NCI-H446 treated with DMSO at 0.1 percent for 48 hours (cell line): ENCODE data around the gene SLC22A16.

ENCODE experiments used
- DNase-seq: peaks from one replicate; lab custom pipeline; 2025; lab: John Stamatoyannopoulos, UW

The SLC22A16 gene

GRCh38 chr6:110447761-110448160, 28.7 kb downstream of the SLC22A16 start:
- no peak for DNase-seq

GRCh38 chr6:110446405-110446804, 30.0 kb downstream of the SLC22A16 start:
- DNase-seq, result no peak

GRCh38 chr6:110440026-110440425, 36.4 kb downstream of the SLC22A16 start:
- no peak for DNase-seq

- DNase-seq, result no peak
Observed at GRCh38 chr6:110439356-110439755, 37.1 kb downstream of the SLC22A16 start.

DNA sequence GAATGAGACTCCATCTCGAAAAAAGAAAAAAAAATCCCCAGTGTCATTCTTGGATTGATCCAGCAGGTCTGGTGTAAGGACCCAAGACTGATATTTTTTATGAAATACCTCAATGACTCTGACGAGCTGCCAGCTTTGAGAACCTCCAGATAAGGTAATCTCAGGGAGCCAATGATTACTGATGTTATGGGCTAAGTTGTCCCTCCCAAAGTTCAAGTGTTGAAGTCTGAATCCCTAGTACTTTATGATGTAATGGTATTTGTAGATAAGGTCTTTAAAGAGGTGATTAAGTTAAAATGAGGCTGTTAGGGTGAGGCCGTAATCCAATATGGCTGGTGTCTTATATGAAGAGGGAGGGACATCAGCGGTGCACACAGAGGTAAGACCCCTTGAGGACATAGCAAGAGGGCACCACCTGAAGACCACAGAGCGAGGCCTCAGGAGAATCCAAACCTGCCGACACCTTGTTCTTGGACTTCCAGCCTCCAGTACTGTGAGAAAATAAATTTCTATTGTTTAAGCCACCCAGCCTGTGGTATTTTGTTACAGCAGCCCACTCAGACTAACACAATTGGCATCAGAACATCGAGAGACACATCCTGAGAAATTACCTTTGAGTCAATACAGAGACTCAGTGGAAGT, 41.3 kb downstream of the SLC22A16 start:
- no peak for DNase-seq

- no peak for DNase-seq
Observed at GRCh38 chr6:110432285-110432900, 44.0 kb downstream of the SLC22A16 start.

DNA sequence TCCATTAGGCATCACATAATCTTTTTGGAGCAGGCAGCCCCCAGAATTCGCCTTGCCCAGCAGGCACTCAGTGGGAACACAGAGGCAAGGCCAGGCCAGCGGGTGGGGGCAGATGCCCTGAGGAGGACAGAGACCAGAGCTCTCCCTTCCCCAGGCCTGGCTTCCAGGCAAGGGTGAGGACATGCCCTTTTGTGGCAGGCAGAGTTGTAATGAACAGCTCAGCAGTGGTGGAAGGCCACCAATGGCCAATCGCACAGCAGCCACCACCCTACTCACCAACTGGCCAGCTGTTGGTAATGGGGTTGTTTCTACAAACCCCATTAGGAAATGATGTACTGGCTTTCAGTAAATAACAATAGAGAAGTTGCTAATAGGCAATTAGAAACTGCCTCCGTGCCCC, 45.7 kb downstream of the SLC22A16 start:
- no peak for DNase-seq

- DNase-seq, result no peak
Observed at GRCh38 chr6:110430236-110430635, 46.2 kb downstream of the SLC22A16 start.

GRCh38 chr6:110428153-110428552, 48.3 kb downstream of the SLC22A16 start:
- no peak for DNase-seq

- no peak for DNase-seq
Observed at GRCh38 chr6:110425816-110426215, 50.6 kb downstream of the SLC22A16 start.

DNA sequence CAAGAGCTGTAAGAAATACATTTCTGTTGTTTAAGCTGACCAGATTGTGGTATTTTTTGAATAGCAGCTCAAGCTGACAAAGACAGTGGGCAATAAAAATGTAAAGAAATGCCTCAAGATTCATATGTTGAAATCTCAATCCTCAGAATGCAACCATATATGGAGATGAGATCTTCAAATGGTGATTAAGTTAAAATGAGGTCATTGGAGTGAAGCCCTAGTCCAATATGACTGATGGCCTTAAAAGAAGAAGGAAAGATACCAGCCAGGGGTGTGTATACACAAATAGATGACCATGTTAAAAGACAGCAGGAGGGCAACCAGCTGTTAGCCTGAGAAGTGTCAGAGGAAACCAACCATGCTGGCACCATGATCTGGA, 54.0 kb downstream of the SLC22A16 start:
- DNase-seq, result no peak

GRCh38 chr6:110421749-110422443, 54.5 kb downstream of the SLC22A16 start:
- DNase-seq, result no peak

- DNase-seq, result no peak
Observed at GRCh38 chr6:110419028-110419739, 57.2 kb downstream of the SLC22A16 start.

DNA sequence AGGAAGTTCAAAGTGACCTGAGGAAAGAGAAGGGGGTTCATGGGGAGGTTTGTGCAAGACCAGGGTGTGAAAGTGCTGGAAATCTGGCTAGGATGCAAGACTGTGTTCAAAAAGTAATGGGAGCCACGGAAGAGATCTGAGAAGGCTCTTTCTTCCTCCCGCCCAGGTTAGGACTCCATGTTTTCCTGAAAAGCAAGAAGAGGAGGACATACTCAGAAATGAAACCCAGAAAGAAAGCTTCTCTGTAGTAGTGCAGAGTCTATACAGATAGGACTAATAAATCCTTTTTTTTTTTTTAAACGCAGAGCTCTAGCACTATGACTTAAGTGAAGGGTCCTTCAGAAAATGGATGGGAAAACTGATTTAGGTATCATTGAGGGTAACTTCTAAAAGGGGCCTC, 57.8 kb downstream of the SLC22A16 start:
- DNase-seq, result no peak

DNA sequence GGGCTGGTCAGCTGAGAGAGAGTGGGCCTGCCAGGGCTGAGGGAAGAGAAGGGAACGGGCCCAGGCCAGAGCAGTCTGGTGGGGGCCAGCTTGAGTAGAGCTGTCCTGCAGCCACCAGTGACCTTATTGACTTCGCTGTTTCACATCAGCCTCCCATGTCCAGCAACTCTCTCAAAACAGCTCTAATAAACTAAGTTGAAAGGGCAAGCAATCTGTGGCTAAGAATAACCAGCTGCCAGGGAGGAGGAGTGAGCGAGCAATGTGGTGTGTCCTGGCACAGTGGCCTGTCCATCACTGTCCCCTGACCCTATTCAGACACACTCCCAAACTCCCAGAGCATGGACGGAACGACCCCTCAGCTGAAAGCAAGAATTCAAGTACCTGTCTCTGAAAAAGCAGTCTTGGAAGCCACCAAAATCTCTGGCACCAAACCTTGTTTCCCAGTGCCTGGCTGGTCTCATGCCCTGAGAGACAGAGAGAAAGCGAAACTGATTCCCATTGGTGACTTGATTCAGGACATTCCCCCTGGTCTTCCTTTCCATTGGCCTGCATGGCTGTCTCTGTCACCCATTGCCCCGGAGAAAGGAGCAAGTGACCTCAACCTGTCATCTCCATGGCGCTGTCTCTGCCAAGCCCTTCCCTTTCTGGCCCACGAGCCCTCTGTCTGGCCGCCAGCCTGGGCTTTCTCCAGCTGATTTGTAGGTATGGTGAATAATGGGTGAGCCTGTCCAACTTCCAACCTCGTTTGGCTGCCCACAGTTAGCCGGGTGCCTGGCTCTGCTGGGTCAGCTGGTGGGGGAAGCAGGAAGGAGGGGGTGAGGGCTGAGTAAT, 61.1 kb downstream of the SLC22A16 start, which contains the start of gene DDO:
Gene DDO (minus strand): TSS at position 490 of the 831 bp plus-strand sequence. CDS start 2,113 bp downstream, outside the sequence.
- DNase-seq, result peak; percentile 84

- DNase-seq, result no peak
Observed at GRCh38 chr6:110414669-110415068, 61.7 kb downstream of the SLC22A16 start.

- no peak for DNase-seq
Observed at GRCh38 chr6:110412360-110412759, 64.1 kb downstream of the SLC22A16 start.

- DNase-seq, result no peak
Observed at GRCh38 chr6:110410511-110410910, 65.9 kb downstream of the SLC22A16 start.

- DNase-seq, result no peak
Observed at GRCh38 chr6:110409794-110410193, 66.6 kb downstream of the SLC22A16 start.

DNA sequence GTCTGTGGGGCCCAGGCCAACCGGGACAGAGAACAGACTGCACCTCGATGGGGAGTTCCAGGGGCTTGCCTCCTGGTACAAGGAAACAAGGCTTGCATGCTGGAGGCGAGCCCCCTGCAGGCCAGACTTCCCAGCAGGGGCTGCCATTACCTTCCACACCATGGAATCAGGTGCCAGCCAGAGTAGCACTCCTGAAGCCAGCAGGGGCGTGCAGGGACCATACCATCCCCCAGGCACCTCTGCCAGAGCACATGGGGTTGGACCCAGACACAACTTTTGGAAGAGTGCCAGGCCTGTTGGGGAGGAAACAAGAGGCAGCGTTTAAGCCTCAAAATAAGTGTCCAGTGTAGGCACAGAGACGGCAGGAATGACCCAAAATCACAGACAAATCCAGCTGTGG, 67.5 kb downstream of the SLC22A16 start:
- DNase-seq, result no peak

GRCh38 chr6:110404607-110405006, 71.8 kb downstream of the SLC22A16 start:
- DNase-seq, result no peak
